ENCODE measurements around the gene TPPP3. TPM values are rescaled to one million over a fixed set of nuclear protein-coding genes. Genes with fewer than 3 reads are reported as not detected.

The TPPP3 gene
- polyA plus RNA-seq, 1 of the 3 experiments (the other 2 are of a cell fraction), result 33.5 TPM

DNA sequence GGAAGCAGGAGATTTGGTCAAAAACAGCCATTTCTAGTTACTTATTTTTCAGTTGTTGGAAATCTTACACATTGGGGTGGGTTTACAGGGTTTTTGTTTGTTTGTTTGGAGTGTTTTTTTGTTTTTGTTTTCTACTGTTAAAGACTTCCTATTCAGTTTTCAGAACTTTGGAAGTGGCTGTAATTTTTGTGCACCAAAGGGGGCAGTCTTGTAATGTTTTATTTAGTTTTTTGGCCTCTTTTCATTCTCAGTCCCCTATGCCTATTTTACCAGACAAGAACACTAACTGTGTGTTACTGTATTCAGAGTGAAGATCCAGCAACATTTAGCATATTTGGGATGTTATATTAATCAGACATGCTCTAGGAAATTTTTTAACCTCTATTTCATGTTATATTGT, 20.6 kb downstream of the TPPP3 start:
- H3K9me2 ChIP-seq, result no peaks in the 10 kb centered on the region
- no peak overlapping the region for H3K9ac ChIP-seq
- no peaks in the 10 kb centered on the region for H3K36me3 ChIP-seq (replicated peaks in 1 of 2; ENCODE audit: control insufficient read depth in 1 of 2, insufficient read depth in 2 of 2, low read length in 1 of 2)
- H3K4me3 ChIP-seq (ENCODE audit: low read depth in 2 of 2, low read length in 1 of 2), result no peak overlapping the region; a peak in 1 of 4 replicates
- POLR2A ChIA-PET, result interaction anchor here (0.7 kb wide), 1 partner anchor 22 kb away, joined by 3 read pairs; no protein-coding TSS in a partner anchor
- H3K4me2 ChIP-seq, result no peak overlapping the region
- TF ChIP-seq RAD21 (IDR thresholded peaks at IDR 0.05; ENCODE audit: low read length), result peak; percentile 83
- TF ChIP-seq, protein P1, sequence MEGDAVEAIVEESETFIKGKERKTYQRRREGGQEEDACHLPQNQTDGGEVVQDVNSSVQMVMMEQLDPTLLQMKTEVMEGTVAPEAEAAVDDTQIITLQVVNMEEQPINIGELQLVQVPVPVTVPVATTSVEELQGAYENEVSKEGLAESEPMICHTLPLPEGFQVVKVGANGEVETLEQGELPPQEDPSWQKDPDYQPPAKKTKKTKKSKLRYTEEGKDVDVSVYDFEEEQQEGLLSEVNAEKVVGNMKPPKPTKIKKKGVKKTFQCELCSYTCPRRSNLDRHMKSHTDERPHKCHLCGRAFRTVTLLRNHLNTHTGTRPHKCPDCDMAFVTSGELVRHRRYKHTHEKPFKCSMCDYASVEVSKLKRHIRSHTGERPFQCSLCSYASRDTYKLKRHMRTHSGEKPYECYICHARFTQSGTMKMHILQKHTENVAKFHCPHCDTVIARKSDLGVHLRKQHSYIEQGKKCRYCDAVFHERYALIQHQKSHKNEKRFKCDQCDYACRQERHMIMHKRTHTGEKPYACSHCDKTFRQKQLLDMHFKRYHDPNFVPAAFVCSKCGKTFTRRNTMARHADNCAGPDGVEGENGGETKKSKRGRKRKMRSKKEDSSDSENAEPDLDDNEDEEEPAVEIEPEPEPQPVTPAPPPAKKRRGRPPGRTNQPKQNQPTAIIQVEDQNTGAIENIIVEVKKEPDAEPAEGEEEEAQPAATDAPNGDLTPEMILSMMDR (IDR thresholded peaks at IDR 0.05), result peak; percentile 72
- TF ChIP-seq SMC3 (IDR thresholded peaks at IDR 0.05; ENCODE audit: low read depth, low read length), result peak; percentile 63
- TF ChIP-seq MAX (IDR thresholded peaks at IDR 0.05; ENCODE audit: low read depth), result no peak
- no peak for TF ChIP-seq GATA2 (CRISPR knock-in tag; IDR thresholded peaks at IDR 0.05)
- no peak overlapping the region for H3K27ac ChIP-seq (ENCODE audit: low read depth in 2 of 2, low read length in 1 of 2)
- CTCF ChIA-PET, result interaction anchor here (0.7 to 4.5 kb wide), 17 partner anchors 11 to 142 kb away, joined by 3 to 16 read pairs (median 5); partner anchors contain the start of genes HSD11B2 and ZDHHC1
- H2AFZ ChIP-seq (ENCODE audit: low read depth), result no peak overlapping the region
- H3K79me2 ChIP-seq (ENCODE audit: insufficient read depth), result no peaks in the 10 kb centered on the region
- H3K4me1 ChIP-seq (ENCODE audit: control insufficient read depth in 1 of 2, insufficient read depth in 2 of 2, low read depth in 1 of 2, low read length in 1 of 2), result no peaks in the 10 kb centered on the region
- H4K20me1 ChIP-seq (ENCODE audit: insufficient read depth), result no peaks in the 10 kb centered on the region
- peak; percentile 57 for DNase-seq
- no peaks in the 10 kb centered on the region; the same call in 1 of the 2 replicates for H3K27me3 ChIP-seq (ENCODE audit: insufficient read depth)
- no peaks in the 10 kb centered on the region for H3K9me3 ChIP-seq
- peaks cover 6% of the 10 kb centered on the region for H3F3A ChIP-seq (replicated peaks; ENCODE audit: insufficient read depth)

DNA sequence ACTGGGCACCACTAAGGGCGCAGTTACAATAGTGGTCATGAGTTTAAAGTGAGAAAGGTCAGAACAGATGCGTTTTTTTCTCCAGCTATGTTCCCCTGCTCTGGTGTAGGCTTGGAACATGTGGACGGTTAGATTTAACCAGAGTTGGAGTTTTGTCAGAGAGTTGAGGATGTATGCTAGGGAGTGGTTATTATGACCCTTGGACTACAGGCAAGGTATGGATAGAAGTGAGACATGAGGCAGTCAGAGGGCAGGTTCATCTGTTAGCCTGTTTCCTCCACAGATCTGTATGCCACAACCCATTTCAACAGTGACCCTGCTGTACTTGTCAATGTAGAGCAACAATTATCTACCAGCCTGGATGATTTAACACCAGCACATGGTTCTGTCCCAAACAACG, 22.6 kb downstream of the TPPP3 start:
- H3K4me1 ChIP-seq (ENCODE audit: control insufficient read depth in 1 of 2, insufficient read depth in 2 of 2, low read depth in 1 of 2, low read length in 1 of 2), result no peaks in the 10 kb centered on the region
- no peak overlapping the region for H3K4me3 ChIP-seq (ENCODE audit: low read depth in 2 of 2, low read length in 1 of 2)
- H3F3A ChIP-seq (replicated peaks; ENCODE audit: insufficient read depth), result peaks cover 6% of the 10 kb centered on the region
- no peaks in the 10 kb centered on the region; the same call in 1 of the 2 replicates for H3K27me3 ChIP-seq (ENCODE audit: insufficient read depth)
- TF ChIP-seq RXRA (IDR thresholded peaks at IDR 0.05; ENCODE audit: borderline replicate concordance, low read depth), result no peak
- no peak for TF ChIP-seq FOSL2 (IDR thresholded peaks at IDR 0.05; ENCODE audit: borderline replicate concordance, low read depth)
- TF ChIP-seq, protein P2, sequence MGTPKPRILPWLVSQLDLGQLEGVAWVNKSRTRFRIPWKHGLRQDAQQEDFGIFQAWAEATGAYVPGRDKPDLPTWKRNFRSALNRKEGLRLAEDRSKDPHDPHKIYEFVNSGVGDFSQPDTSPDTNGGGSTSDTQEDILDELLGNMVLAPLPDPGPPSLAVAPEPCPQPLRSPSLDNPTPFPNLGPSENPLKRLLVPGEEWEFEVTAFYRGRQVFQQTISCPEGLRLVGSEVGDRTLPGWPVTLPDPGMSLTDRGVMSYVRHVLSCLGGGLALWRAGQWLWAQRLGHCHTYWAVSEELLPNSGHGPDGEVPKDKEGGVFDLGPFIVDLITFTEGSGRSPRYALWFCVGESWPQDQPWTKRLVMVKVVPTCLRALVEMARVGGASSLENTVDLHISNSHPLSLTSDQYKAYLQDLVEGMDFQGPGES (IDR thresholded peaks at IDR 0.05; ENCODE audit: low read depth, low read length), result no peak
- no peak for TF ChIP-seq MAX (IDR thresholded peaks at IDR 0.05; ENCODE audit: low read depth)
- no peak for TF ChIP-seq EZH2phosphoT487 (IDR thresholded peaks at IDR 0.05; ENCODE audit: borderline replicate concordance, low read depth)
- TF ChIP-seq MEF2A (IDR thresholded peaks at IDR 0.05; ENCODE audit: borderline replicate concordance, low read depth), result no peak
- no peak for TF ChIP-seq TCF12 (IDR thresholded peaks at IDR 0.05)
- TF ChIP-seq TAF1 (IDR thresholded peaks at IDR 0.05; ENCODE audit: borderline replicate concordance, low read depth, low read length), result no peak
- TF ChIP-seq, protein P3, sequence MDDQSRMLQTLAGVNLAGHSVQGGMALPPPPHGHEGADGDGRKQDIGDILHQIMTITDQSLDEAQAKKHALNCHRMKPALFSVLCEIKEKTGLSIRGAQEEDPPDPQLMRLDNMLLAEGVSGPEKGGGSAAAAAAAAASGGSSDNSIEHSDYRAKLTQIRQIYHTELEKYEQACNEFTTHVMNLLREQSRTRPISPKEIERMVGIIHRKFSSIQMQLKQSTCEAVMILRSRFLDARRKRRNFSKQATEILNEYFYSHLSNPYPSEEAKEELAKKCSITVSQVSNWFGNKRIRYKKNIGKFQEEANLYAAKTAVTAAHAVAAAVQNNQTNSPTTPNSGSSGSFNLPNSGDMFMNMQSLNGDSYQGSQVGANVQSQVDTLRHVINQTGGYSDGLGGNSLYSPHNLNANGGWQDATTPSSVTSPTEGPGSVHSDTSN (IDR thresholded peaks at IDR 0.05), result no peak
- no peaks in the 10 kb centered on the region for H3K9me3 ChIP-seq
- CTCF ChIA-PET, result interaction anchor here (2.3 kb wide), 1 partner anchor 46 kb away, joined by 8 read pairs; the partner anchor contains the start of gene ZDHHC1
- no peak overlapping the region for H2AFZ ChIP-seq (ENCODE audit: low read depth)
- no peak for DNase-seq
- no peaks in the 10 kb centered on the region for H3K9me2 ChIP-seq
- H3K79me2 ChIP-seq (ENCODE audit: insufficient read depth), result no peaks in the 10 kb centered on the region
- H3K36me3 ChIP-seq (replicated peaks in 1 of 2; ENCODE audit: control insufficient read depth in 1 of 2, insufficient read depth in 2 of 2, low read length in 1 of 2), result no peaks in the 10 kb centered on the region
- WGBS (ENCODE audit: low lambda C conversion rate), result 67% methylated on average over 4 of the region's 4 CpGs
- POLR2A ChIA-PET, result no interaction called here
- no peak overlapping the region for H3K9ac ChIP-seq
- H3K4me2 ChIP-seq, result no peak overlapping the region
- H4K20me1 ChIP-seq (ENCODE audit: insufficient read depth), result no peaks in the 10 kb centered on the region
- H3K27ac ChIP-seq (ENCODE audit: low read depth in 2 of 2, low read length in 1 of 2), result no peak overlapping the region
